Gastrocnemius medialis (tissue), 4 donors: ENCODE measurements around the gene PBX2.

Experiments used
- CTCF ChIP-seq, 5 experiments: fragments of 450-650 bp in 3 of 5; fragments of 200-600 bp in 2 of 5; sonication (generic) in 2 of 5; IDR thresholded peaks in 4 of 5; conservative IDR thresholded peaks in 1 of 5; 1 replicate in 4 of 5; 2 replicates in 1 of 5; pipeline ENCODE4 v1.5.1; 2016 to 2019; ENCODE audit warnings: antibody characterized with exemption in 5 of 5, mild to moderate bottlenecking in 3 of 5, moderate library complexity in 3 of 5
- POLR2A ChIP-seq, 2 donors: fragments of 450-650 bp; IDR thresholded peaks; one replicate each; pipeline ENCODE4 v1.6.1; 2017; ENCODE audit warnings: antibody characterized with exemption in 2 of 2, mild to moderate bottlenecking in 2 of 2, moderate library complexity in 2 of 2

- TF ChIP-seq CTCF (IDR thresholded peaks at IDR 0.05 in 4 of 5, conservative IDR thresholded peaks at IDR 0.05 in 1 of 5) (no peak), POLR2A (IDR thresholded peaks at IDR 0.05) (no peak)
Observed at GRCh38 chr6:32178547-32179440, 11.2 kb downstream of the PBX2 start.
